GM20000 (cell line): ENCODE data around the gene TBX18.

Experiments
- DNase-seq: peaks from one replicate; pipeline ENCODE4 v3.0.0; 2012; ENCODE audit warnings: low spot score
- CTCF ChIP-seq: IDR thresholded peaks from 2 replicates; pipeline ENCODE4 v1.5.1; 2012; ENCODE audit warnings: mild to moderate bottlenecking, control low read depth; ENCODE audit errors: extremely low read depth, missing control alignments

The TBX18 gene

GRCh38 chr6:84731401-84731800, 33.0 kb downstream of the TBX18 start:
- no peak for DNase-seq
- no peak for TF ChIP-seq CTCF

- DNase-seq: no peak
- no peak for TF ChIP-seq CTCF
These were observed 35.8 kb downstream of the TBX18 start for GRCh38 chr6:84728602-84729001.

- TF ChIP-seq CTCF: no peak
- DNase-seq: no peak
These were observed 45.2 kb downstream of the TBX18 start for GRCh38 chr6:84719152-84719551.

GRCh38 chr6:84718038-84718955, 46.1 kb downstream of the TBX18 start:
- no peak for TF ChIP-seq CTCF
- no peak for DNase-seq

- no peak for TF ChIP-seq CTCF
- DNase-seq: no peak
These were observed 55.3 kb downstream of the TBX18 start for GRCh38 chr6:84709121-84709520.

GRCh38 chr6:84707171-84707570, 57.2 kb downstream of the TBX18 start:
- TF ChIP-seq CTCF: no peak
- DNase-seq: no peak

GRCh38 chr6:84696166-84696565, 68.2 kb downstream of the TBX18 start:
- DNase-seq: no peak
- TF ChIP-seq CTCF: no peak
